OCI-LY7 (cell line): ENCODE results near the gene HCAR3. TPM values are rescaled to one million over a fixed set of nuclear protein-coding genes. Genes with fewer than 3 reads are reported as not detected.

ENCODE experiments used
- BruUV-seq: library from RNA; stranded (reverse); fragments of 400-500 nt; replicated peaks from 2 replicates; lab custom pipeline; 2021; lab: Mats Ljungman, UMichigan
- CTCF ChIA-PET: fragments of 300-600 bp; sonication (Branson Sonifier 250); formaldehyde crosslinking; loops from one replicate; lab custom pipeline; 2022; ENCODE audit warnings: antibody characterized with exemption; ENCODE audit not compliant: unreplicated experiment; lab: Charles Lee
- POLR2A ChIA-PET: fragments of 300-600 bp; sonication (Branson Sonifier 250); formaldehyde crosslinking; loops from one replicate; lab custom pipeline; 2022; ENCODE audit warnings: antibody characterized with exemption; lab: Charles Lee
- DNase-seq: peaks from one replicate; pipeline ENCODE4 v3.0.0-alpha.2; 2015; ENCODE audit warnings: low spot score
- H2AFZ ChIP-seq: fragments of 200-600 bp; sonication (generic), shearing (Covaris generic); 2 replicates; pipeline ENCODE4 v1.6.1; 2014; ENCODE audit warnings: mild to moderate bottlenecking, antibody characterized with exemption, low read length, moderate library complexity
- H3K27ac ChIP-seq: fragments of 200-600 bp; sonication (generic); 2 replicates; pipeline ENCODE4 v1.5.1; 2014; ENCODE audit warnings: mixed run types, low read depth, mild to moderate bottlenecking, moderate library complexity, low read length, inconsistent platforms; ENCODE audit not compliant: poor library complexity, severe bottlenecking
- H3K36me3 ChIP-seq: fragments of 200-600 bp; sonication (generic); 2 replicates; pipeline ENCODE4 v1.6.1; 2014; ENCODE audit warnings: mild to moderate bottlenecking, antibody characterized with exemption, low read length, moderate library complexity, mixed read lengths; ENCODE audit not compliant: insufficient read depth
- H3K4me1 ChIP-seq: fragments of 200-600 bp; sonication (generic); 2 replicates; pipeline ENCODE4 v1.5.1; 2014; ENCODE audit warnings: mild to moderate bottlenecking, low read length; ENCODE audit not compliant: insufficient read depth, poor library complexity, severe bottlenecking
- H3K4me2 ChIP-seq: fragments of 200-600 bp; sonication (generic); 2 replicates; pipeline ENCODE4 v1.6.1; 2014; ENCODE audit warnings: mild to moderate bottlenecking, low read length
- H3K4me3 ChIP-seq: fragments of 200-600 bp; sonication (generic); 2 replicates; pipeline ENCODE4 v1.5.1; 2014; ENCODE audit warnings: mild to moderate bottlenecking, low read depth, low read length; ENCODE audit not compliant: poor library complexity, severe bottlenecking
- H3K79me2 ChIP-seq: fragments of 200-600 bp; sonication (generic); 2 replicates; pipeline ENCODE4 v1.6.1; 2016; ENCODE audit warnings: low read depth, mild to moderate bottlenecking, low read length, moderate library complexity, mixed read lengths; ENCODE audit not compliant: insufficient read depth
- H3K9me2 ChIP-seq: fragments of 200-600 bp; sonication (generic); 2 replicates; pipeline ENCODE4 v1.6.1; 2016; ENCODE audit warnings: mild to moderate bottlenecking, low read length, mixed read lengths; ENCODE audit not compliant: insufficient read depth
- H3K9me3 ChIP-seq: fragments of 200-600 bp; sonication (generic); 2 replicates; pipeline ENCODE4 v1.6.1; 2014; ENCODE audit warnings: mild to moderate bottlenecking, mixed run types, low read length, mixed read lengths
- H4K20me1 ChIP-seq: fragments of 200-600 bp; sonication (generic); 2 replicates; pipeline ENCODE4 v1.6.1; 2014; ENCODE audit warnings: mild to moderate bottlenecking, antibody characterized with exemption, low read length, moderate library complexity, mixed read lengths; ENCODE audit not compliant: insufficient read depth
- CTCF ChIP-seq: fragments of 200-600 bp; sonication (generic); conservative IDR thresholded peaks from 2 replicates; pipeline ENCODE4 v1.5.1; 2014; ENCODE audit warnings: mild to moderate bottlenecking, antibody characterized with exemption, low read length, moderate library complexity, mixed read lengths
- EZH2phosphoT487 ChIP-seq: fragments of 200-600 bp; sonication (generic); IDR thresholded peaks from 2 replicates; pipeline ENCODE4 v1.6.1; 2018; ENCODE audit warnings: low read depth, borderline replicate concordance, mild to moderate bottlenecking, mixed run types, antibody characterized with exemption, low read length, moderate library complexity, mixed read lengths
- intact Hi-C: fragments of 100-400 bp; cut with micrococcal nuclease; formaldehyde crosslinking; loops from one replicate; pipeline ENCODE4 v1.10.0; 2022; ENCODE audit not compliant: unreplicated experiment
- total RNA-seq, 2 experiments: library from RNA; depleted of rRNA in 1 of 2; stranded (reverse); fragments of >200 nt in 1 of 2; shearing (Covaris generic) in 1 of 2; gene quantifications; 2 replicates each; pipeline ENCODE4 v1.2.3, GENCODE V29; 2014 to 2022

Gene HCAR3
- total RNA-seq, 2 experiments from 2014 or later: not detected

GRCh38 chr12:122749569-122750332, 33.1 kb upstream of the HCAR3 start:
- Histone ChIP-seq H3K9me2 (no peaks in the 10 kb centered on the region), H3K36me3 (peaks cover 13% of the 10 kb centered on the region), H3K79me2 (peaks cover 26% of the 10 kb centered on the region), H3K4me2 (no peak overlapping the region; the same call in 1 of the 2 replicates), H3K4me1 (peaks cover 33% of the 10 kb centered on the region), H3K9me3 (no peaks in the 10 kb centered on the region; the same call in 1 of the 2 replicates), H3K27ac (no peak overlapping the region), H2AFZ (no peak overlapping the region), H3K4me3 (no peak overlapping the region), H4K20me1 (peaks cover 10% of the 10 kb centered on the region; the same call in 1 of the 2 replicates)
- POLR2A ChIA-PET: no interaction called here
- DNase-seq: no peak
- no peak for TF ChIP-seq CTCF
- TF ChIP-seq EZH2phosphoT487: no peak
- intact Hi-C loops: no loop called here
- BruUV-seq: TSS peak; percentile 61
- CTCF ChIA-PET: no interaction called here

GRCh38 chr12:122747224-122748135, 30.9 kb upstream of the HCAR3 start:
- ChIA-PET POLR2A (no interaction called here), CTCF (no interaction called here)
- Histone ChIP-seq H3K4me3 (no peak overlapping the region), H3K79me2 (peaks cover 6% of the 10 kb centered on the region; the same call in 1 of the 2 replicates), H4K20me1 (no peaks in the 10 kb centered on the region), H3K27ac (no peak overlapping the region), H3K36me3 (no peaks in the 10 kb centered on the region), H2AFZ (no peak overlapping the region), H3K9me3 (no peaks in the 10 kb centered on the region; the same call in 1 of the 2 replicates), H3K4me1 (peaks cover 30% of the 10 kb centered on the region), H3K9me2 (no peaks in the 10 kb centered on the region), H3K4me2 (no peak overlapping the region)
- no peak for DNase-seq
- intact Hi-C loops: no loop called here
- TF ChIP-seq EZH2phosphoT487: no peak
- TF ChIP-seq CTCF: no peak
- no TSS peak for BruUV-seq
